OCI-LY1 (cell line): ENCODE data around the gene GAPDH.

ENCODE experiments used
- H2AFZ ChIP-seq: fragments of 200-600 bp; sonication (generic), shearing (Covaris generic); 2 replicates; pipeline ENCODE4 v1.6.0; 2014; ENCODE audit warnings: antibody characterized with exemption, mild to moderate bottlenecking, low read length
- H3F3A ChIP-seq: fragments of 200-600 bp; sonication (generic), shearing (Covaris generic); 2 replicates; pipeline ENCODE4 v1.6.0; 2014; ENCODE audit warnings: mild to moderate bottlenecking, antibody characterized with exemption, low read length, moderate library complexity; ENCODE audit not compliant: insufficient read depth
- H3K27ac ChIP-seq: fragments of 200-600 bp; sonication (generic); 2 replicates; pipeline ENCODE4 v1.5.1; 2014; ENCODE audit warnings: low read length, mixed run types, mild to moderate bottlenecking, low read depth; ENCODE audit not compliant: poor library complexity, severe bottlenecking
- H3K27me3 ChIP-seq: fragments of 200-600 bp; sonication (generic); 2 replicates; pipeline ENCODE4 v1.6.0; 2014; ENCODE audit warnings: antibody characterized with exemption, mild to moderate bottlenecking, low read length, moderate library complexity; ENCODE audit not compliant: insufficient read depth
- H3K36me3 ChIP-seq: fragments of 200-600 bp; sonication (generic); 2 replicates; pipeline ENCODE4 v1.6.1; 2014; ENCODE audit warnings: mild to moderate bottlenecking, antibody characterized with exemption, low read length, moderate library complexity, mixed read lengths; ENCODE audit not compliant: insufficient read depth
- H3K4me1 ChIP-seq: fragments of 200-600 bp; sonication (generic); 2 replicates; pipeline ENCODE4 v1.5.1; 2014; ENCODE audit warnings: mild to moderate bottlenecking, low read length, moderate library complexity; ENCODE audit not compliant: insufficient read depth, severe bottlenecking
- H3K4me2 ChIP-seq: fragments of 200-600 bp; sonication (generic), shearing (Covaris generic); 2 replicates; pipeline ENCODE4 v1.6.1; 2014; ENCODE audit warnings: low read length
- H3K4me3 ChIP-seq: fragments of 200-600 bp; sonication (generic); 2 replicates; pipeline ENCODE4 v1.5.1; 2014; ENCODE audit warnings: low read length, low read depth, mild to moderate bottlenecking, mixed read lengths; ENCODE audit not compliant: poor library complexity, severe bottlenecking
- H3K79me2 ChIP-seq: fragments of 200-600 bp; shearing (Covaris generic); 2 replicates; pipeline ENCODE4 v1.6.1; 2016; ENCODE audit warnings: mixed run types, low read length, mixed read lengths; ENCODE audit not compliant: insufficient read depth
- H3K9ac ChIP-seq: fragments of 200-600 bp; sonication (generic), shearing (Covaris generic); 2 replicates; pipeline ENCODE4 v1.6.1; 2014; ENCODE audit warnings: mild to moderate bottlenecking, low read length, mixed read lengths
- H3K9me2 ChIP-seq: fragments of 200-600 bp; sonication (generic), shearing (Covaris generic); 2 replicates; pipeline ENCODE4 v1.6.1; 2014; ENCODE audit warnings: low read depth, mild to moderate bottlenecking, low read length, mixed read lengths
- H3K9me3 ChIP-seq: fragments of 200-600 bp; shearing (Covaris generic); 2 replicates; pipeline ENCODE4 v1.6.1; 2014; ENCODE audit warnings: low read length, mixed read lengths
- H4K20me1 ChIP-seq: fragments of 200-600 bp; sonication (generic), shearing (Covaris generic); 2 replicates; pipeline ENCODE4 v1.6.0; 2016; ENCODE audit warnings: mild to moderate bottlenecking, low read length; ENCODE audit not compliant: insufficient read depth
- CTCF ChIP-seq: fragments of 200-600 bp; sonication (generic), shearing (Covaris generic); IDR thresholded peaks from 2 replicates; pipeline ENCODE4 v1.5.1; 2017; ENCODE audit warnings: mild to moderate bottlenecking, antibody characterized with exemption, low read length, moderate library complexity, mixed read lengths
- EZH2 ChIP-seq: fragments of 200-600 bp; sonication (generic), shearing (Covaris generic); IDR thresholded peaks from 2 replicates; pipeline ENCODE4 v1.8.0; 2017; ENCODE audit warnings: borderline replicate concordance, mixed run types, mild to moderate bottlenecking, antibody characterized with exemption, low read length, moderate library complexity, mixed read lengths

Gene GAPDH

GRCh38 chr12:6548966-6549683 lies 14.8 kb downstream of the GAPDH start:
- H3K9me3 ChIP-seq, result no peaks in the 10 kb centered on the region
- no peak overlapping the region for H3K4me2 ChIP-seq
- H3K9ac ChIP-seq, result no peak overlapping the region
- TF ChIP-seq EZH2 (no peak), CTCF (no peak)
- peaks cover 23% of the 10 kb centered on the region for H3K4me1 ChIP-seq
- no peak overlapping the region for H3K4me3 ChIP-seq
- no peaks in the 10 kb centered on the region for H3K27me3 ChIP-seq
- no peaks in the 10 kb centered on the region for H4K20me1 ChIP-seq
- peaks cover 48% of the 10 kb centered on the region for H3K36me3 ChIP-seq
- no peak overlapping the region for H3K27ac ChIP-seq
- 0 out of 2 replicates have a peak, but pooled peaks cover 3% of the 10 kb centered on the region for H3K79me2 ChIP-seq
- no peaks in the 10 kb centered on the region for H3K9me2 ChIP-seq
- H2AFZ ChIP-seq, result no peak overlapping the region
- H3F3A ChIP-seq, result no peaks in the 10 kb centered on the region

GRCh38 chr12:6549684-6550151 lies 15.4 kb downstream of the GAPDH start:
- H3K9me3 ChIP-seq, result no peaks in the 10 kb centered on the region
- peaks cover 29% of the 10 kb centered on the region for H3K4me1 ChIP-seq
- H3K27me3 ChIP-seq, result no peaks in the 10 kb centered on the region
- no peaks in the 10 kb centered on the region for H3K9me2 ChIP-seq
- H3K9ac ChIP-seq, result no peak overlapping the region
- no peak overlapping the region for H3K4me3 ChIP-seq
- no peak overlapping the region for H2AFZ ChIP-seq
- H3K4me2 ChIP-seq, result no peak overlapping the region
- no peaks in the 10 kb centered on the region for H3F3A ChIP-seq
- peaks cover 42% of the 10 kb centered on the region for H3K36me3 ChIP-seq
- 0 out of 2 replicates have a peak, but pooled peaks cover 6% of the 10 kb centered on the region for H3K79me2 ChIP-seq
- TF ChIP-seq EZH2, result no peak
- no peak for TF ChIP-seq CTCF
- no peaks in the 10 kb centered on the region for H4K20me1 ChIP-seq
- H3K27ac ChIP-seq, result no peak overlapping the region

GRCh38 chr12:6550294-6551062 lies 16.2 kb downstream of the GAPDH start:
- TF ChIP-seq EZH2 (no peak), CTCF (no peak)
- no peak overlapping the region for H3K4me3 ChIP-seq
- no peaks in the 10 kb centered on the region for H3K27me3 ChIP-seq
- no peak overlapping the region for H2AFZ ChIP-seq
- H3K9me3 ChIP-seq, result no peaks in the 10 kb centered on the region
- 0 out of 2 replicates have a peak, but pooled peaks cover 11% of the 10 kb centered on the region for H3K79me2 ChIP-seq
- no peak overlapping the region for H3K9ac ChIP-seq
- no peaks in the 10 kb centered on the region for H3K9me2 ChIP-seq
- H3K4me1 ChIP-seq, result peaks cover 33% of the 10 kb centered on the region
- no peak overlapping the region for H3K4me2 ChIP-seq
- no peak overlapping the region for H3K27ac ChIP-seq
- H3K36me3 ChIP-seq, result peaks cover 42% of the 10 kb centered on the region
- no peaks in the 10 kb centered on the region for H3F3A ChIP-seq
- H4K20me1 ChIP-seq, result no peaks in the 10 kb centered on the region
